Glomerular endothelial cell (primary cell): ENCODE data around the gene PGLYRP3. TPM values are rescaled to one million over a fixed set of nuclear protein-coding genes. Genes with fewer than 3 reads are reported as not detected.
"Not testable (repeated sequence)": the region's sequence is repeated elsewhere in the genome, so short reads cannot be mapped to it uniquely, and the experiment has no call there.

Source experiments
- DNase-seq: peaks from one replicate; pipeline ENCODE4 v3.0.0-alpha.2; 2011; ENCODE audit warnings: low read depth, low spot score; ENCODE audit errors: extremely low read depth
- total RNA-seq: library from RNA; depleted of rRNA; stranded (reverse); fragments of >200 nt; gene quantifications from 2 replicates; pipeline ENCODE4 v1.2.3, GENCODE V29; 2015

PGLYRP3 gene
- total RNA-seq, 1 donor from 2014 or later, result not detected

DNA sequence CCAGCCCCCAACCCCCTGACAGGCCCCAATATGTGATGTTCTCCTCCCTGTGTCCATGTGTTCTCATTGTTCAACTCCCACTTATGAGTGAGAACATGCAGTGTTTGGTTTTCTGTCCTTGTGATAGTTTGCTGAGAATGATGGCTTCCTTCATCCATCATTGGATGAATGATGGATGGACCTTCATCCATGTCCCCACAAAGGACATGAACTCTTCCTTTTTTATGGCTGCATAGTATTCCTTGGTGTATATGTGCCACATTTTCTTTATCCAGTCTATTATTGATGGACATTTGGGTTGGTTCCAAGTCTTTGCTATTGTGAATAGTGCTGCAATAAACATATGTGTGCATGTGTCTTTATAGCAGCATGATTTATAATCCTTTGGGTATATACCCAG, 1.6 kb upstream of the PGLYRP3 start:
- DNase-seq, result not testable (repeated sequence)

- no peak for DNase-seq
Observed at GRCh38 chr1:153313288-153313687, 536 bp upstream of the PGLYRP3 start.

GRCh38 chr1:153310526-153310925, 2.2 kb downstream of the PGLYRP3 start:
- no peak for DNase-seq

- DNase-seq, result no peak
Observed at GRCh38 chr1:153309441-153309840, 3.3 kb downstream of the PGLYRP3 start.

DNA sequence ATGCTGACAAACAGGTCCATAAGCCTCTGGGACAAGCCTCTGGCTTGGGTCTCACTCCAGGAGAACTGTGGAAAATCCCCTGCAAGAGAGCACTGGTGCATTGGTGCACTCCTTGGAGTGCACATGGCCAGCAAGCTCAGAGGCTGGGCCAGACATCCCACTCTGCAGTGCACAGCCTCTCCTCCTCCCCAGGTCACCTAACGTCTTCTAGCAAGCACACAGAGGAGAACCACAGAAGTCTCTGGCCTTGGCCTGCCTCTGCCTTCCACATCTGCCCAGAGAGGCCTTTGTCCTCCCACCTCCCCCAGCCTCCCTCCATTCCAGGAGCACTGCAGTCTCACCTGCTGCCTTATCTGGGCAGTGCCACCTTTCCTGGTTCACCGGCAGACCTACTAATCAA, 4.2 kb downstream of the PGLYRP3 start:
- no peak for DNase-seq

DNA sequence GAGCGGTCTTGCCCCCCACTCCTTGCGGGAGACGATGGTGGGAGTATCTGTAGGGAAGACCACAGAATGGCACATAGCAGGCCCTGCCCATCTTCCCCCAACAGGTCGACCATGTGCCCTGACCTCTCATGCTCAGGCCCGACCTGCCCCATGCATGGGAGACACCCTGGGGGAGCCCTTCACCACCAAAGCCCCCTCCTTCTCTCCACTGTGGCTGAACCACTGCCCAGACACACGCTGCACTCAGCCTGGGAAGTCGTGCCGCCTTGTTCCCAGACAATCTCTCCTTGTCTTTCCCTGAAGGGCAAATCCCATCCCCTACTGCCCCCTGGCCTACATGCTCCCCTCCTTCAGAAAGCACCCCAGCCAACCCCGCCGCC, 5.5 kb downstream of the PGLYRP3 start:
- no peak for DNase-seq

DNA sequence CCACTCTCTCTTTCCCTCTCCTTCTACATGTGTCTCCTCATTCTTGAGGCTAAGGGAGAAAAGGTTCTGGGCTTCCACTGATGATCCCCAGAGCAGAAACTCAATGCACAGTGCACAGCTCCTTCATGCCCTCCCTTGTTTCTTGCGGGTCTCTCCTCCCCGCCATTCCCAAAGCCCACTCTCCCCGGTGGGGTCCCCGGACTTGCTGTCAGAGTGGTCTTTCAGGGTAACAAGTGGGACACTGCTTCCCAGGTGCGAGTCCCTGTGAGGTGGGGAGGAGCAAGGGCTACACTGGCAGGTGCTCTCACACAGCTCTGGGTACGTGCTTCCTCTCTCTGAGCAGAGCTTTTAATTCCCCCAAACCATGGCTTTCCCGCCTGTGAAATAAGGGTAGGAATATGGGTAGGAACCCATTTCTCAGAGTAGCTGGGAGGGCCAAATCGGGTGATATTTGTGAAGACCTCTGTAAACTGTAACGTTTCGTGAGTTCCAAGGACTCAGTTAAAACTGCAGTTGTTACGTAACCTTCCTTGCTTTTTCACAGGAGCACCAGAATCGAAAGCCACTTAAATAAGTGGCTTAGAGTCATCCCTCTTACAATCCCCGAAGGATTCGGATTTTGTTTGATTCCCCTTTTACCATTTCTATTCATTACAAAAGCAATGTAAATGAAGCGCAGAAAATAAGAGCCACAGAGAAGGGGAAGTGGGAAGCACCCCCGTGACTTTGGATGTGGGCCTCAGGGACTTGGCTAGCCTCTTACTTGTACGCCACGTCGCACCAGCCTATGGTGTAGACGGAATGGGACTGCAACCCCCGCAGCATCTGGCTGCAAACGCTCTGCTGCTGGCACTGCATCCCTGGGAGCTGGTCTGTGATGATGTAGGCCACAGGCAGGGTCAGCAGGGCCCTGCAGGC, 6.2 kb downstream of the PGLYRP3 start:
- no peak for DNase-seq

DNA sequence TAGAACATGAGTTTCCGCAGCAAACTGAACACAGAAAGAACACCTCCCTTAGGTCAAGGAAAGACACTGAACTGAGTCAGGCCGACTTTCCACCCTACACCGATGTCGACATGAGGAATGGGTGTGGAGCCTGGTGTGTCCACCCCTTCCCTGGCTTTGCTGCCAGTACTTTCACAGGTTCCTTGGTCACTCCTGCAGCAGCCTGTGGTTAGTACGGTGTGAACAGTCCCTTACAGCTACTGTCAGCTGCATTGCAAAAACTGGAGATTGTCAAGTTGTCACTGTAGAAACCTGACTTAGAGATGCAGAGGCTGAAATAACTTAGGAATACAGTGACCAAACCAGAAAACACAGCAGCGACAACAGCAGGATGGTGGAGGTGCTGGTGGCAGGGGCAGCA, 7.1 kb downstream of the PGLYRP3 start:
- no peak for DNase-seq

DNA sequence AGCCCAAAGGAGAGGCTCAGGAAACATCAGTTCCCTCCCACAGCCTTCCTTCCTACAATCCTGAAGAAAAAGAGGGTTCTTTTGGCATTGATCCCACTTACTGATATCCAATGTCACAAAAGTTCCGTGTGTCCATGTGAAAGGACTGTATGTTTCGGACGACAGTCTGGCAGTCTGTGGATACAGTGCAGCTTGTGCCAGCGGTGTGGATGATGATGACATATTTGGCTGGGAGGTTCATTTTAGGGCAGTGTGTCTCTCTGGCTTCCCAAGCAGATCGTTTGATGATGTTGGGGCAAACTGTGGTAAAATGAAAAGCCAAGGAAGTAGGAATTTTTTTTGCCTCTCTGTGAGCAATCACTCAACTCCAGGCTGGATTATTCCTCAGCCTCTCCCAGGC, 10.4 kb downstream of the PGLYRP3 start:
- DNase-seq, result no peak

DNA sequence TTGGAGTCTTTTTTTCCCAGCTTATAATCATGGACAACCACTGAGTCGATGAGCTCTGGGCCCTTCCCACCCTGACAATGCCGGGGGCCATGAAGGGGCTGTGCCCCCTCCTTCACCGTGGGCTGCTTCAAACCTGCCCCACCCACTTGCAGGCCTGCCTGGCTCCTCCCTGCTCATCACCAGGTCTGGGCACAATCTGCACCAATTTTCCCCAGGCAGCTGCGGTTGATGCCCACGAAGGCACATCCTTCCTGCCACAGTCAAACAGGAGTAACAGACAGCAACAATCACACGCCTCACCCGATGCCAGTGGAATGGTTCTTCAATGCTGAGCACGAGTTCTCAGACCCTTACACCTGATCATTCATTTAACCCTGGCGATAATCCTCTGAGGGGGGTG, 18.9 kb downstream of the PGLYRP3 start:
- no peak for DNase-seq

DNA sequence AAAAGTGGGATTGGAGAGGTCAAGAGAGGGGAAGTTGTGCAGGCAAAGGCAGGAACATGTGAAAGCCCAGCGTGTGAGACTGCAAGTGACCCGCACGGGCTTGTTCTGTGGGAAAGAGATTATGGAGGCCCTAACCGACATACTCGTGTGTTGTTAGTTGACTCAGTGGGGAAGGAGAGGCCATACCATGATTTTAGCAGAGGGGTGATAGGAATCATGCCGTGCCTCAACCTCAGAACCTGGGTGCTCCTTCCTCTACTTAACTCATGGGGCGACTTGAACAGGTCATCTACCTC, 19.3 kb downstream of the PGLYRP3 start:
- no peak for DNase-seq

- no peak for DNase-seq
Observed at GRCh38 chr1:153292740-153293479, 19.8 kb downstream of the PGLYRP3 start.

GRCh38 chr1:153292185-153292584, 20.6 kb downstream of the PGLYRP3 start:
- DNase-seq, result no peak

GRCh38 chr1:153291514-153291913, 21.2 kb downstream of the PGLYRP3 start:
- DNase-seq, result no peak

DNA sequence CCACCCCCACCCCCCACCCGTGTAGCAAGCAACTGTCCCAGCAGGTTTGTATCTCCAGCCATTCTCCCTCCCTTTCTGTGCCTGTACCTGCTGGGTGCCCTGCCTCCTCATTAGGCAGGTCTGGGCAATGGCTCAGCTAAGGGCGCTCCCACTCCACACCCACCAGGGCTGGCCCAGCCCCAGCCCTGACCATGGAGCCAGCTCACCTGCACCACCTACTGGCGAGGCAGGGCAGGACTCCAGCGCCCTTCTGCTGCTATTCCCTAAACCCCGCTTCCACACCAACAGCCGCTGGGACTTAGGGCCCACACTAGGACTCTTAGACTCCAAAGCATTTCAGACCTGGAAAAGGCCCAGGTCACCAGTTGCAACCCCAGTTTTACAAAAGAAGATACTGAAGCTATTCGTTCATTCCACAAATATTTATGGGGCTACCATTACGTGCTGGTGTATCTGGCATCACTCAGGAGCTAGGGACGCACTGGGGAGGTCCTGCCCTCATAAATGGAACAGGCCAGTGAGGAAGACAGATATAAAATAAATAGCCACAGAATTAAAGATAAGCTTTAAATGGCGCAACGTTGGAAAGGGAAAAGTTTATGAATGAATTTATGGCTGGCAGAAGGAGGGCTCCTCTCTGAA, 24.0 kb downstream of the PGLYRP3 start:
- no peak for DNase-seq

GRCh38 chr1:153277852-153278251, 34.9 kb downstream of the PGLYRP3 start:
- DNase-seq, result no peak

DNA sequence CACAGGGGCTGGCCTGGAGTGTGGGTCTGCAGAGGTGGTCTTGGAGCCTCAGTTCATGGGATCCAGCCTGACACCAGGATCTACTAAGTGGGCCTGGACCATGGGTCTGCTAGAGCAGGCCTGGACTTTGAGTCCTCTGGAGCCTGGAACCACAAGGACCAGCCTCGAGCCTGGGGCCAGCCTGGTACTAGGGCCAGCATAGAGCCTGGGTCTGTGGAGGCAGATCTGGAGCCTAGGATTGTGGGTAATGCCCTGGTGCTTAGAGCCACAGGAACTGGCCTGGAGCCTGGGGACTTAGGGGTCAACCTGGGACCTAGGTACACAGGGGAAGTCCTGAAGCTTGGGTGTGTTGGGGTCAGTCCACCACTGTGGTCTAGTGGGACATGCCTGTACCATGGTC, 40.6 kb downstream of the PGLYRP3 start:
- no peak for DNase-seq

GRCh38 chr1:153271711-153272110, 41.0 kb downstream of the PGLYRP3 start:
- no peak for DNase-seq

GRCh38 chr1:153265457-153265856, 47.3 kb downstream of the PGLYRP3 start:
- DNase-seq, result no peak

DNA sequence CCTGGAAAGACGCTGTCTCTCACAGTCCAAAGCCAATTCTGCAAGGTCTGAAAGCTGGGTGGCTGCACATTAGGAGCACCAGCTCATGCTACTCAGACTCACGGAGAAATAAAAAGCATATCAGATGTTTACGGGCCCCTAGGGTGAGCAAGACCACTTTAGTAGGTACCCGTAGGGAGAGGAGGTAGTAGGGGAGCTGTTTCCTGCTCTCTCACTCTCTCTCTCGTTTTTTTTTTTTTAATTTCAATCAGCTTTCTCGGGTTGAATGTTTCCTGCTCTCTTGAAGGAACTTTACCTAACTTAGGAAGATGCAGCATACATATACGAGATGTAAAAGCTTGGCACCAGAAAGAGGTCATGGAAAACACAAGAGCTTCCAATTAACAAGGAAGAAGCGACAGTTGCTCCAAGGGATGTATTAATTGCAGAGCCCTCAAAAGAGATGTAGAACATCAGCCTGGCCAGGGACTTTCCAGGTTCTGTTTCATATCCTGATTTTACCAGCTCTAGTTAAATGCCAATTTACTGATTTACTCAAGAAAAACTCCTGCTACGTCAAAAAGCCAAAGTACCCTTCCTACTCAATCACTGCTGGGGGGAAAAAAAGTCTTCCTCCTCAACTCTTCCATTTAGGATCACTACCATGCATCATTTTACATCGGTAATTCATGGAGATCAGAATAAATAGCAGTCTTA, 50.1 kb downstream of the PGLYRP3 start:
- DNase-seq, result no peak

DNA sequence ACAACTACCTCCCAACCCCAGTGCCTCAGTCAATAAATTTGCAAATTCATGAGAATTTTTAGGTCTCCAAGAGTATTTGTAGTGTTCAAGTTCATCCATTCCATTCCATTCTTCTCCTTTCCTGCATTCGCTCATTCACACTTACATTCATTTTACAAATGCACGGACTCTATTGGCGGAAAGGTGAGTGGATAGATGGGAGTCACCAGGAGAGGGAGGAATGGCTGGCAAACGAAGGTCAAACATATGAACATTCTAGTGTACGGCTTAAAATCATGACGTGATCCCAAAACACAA, 50.7 kb downstream of the PGLYRP3 start:
- DNase-seq, result no peak
